ENCODE measurements around the gene AMMECR1. TPM values are rescaled to one million over a fixed set of nuclear protein-coding genes. Genes with fewer than 3 reads are reported as not detected.

AMMECR1 gene
- polyA plus RNA-seq, 3 donors: 2.1 to 3.3 (median 2.9) TPM

- H3K36me3 Mint-ChIP-seq: peaks cover 0 to 3% of the 10 kb centered on the region in 2 donors
- H3K27me3 Mint-ChIP-seq (ENCODE audit: low read depth in 3 of 3): peaks cover 0 to 9% (median 0%) of the 10 kb centered on the region in 3 donors
- no CpG with 5 or more reads among the region's 4 CpGs for WGBS (ENCODE audit: insufficient coverage)
These were observed 101.9 kb downstream of the AMMECR1 start for GRCh38 chrX:110216027-110216426.

GRCh38 chrX:110215411-110215810, 102.5 kb downstream of the AMMECR1 start:
- H3K9ac ChIP-seq (ENCODE audit: insufficient read depth, low read length, poor library complexity, severe bottlenecking): no peak overlapping the region
- H3K27ac ChIP-seq (ENCODE audit: low read depth in 1 of 2, low read length in 2 of 2): no peak overlapping the region
- no peaks in the 10 kb centered on the region for H4K20me1 ChIP-seq (ENCODE audit: insufficient read depth, low read length)
- H3K4me1 ChIP-seq (ENCODE audit: control insufficient read depth in 1 of 2, insufficient read depth in 2 of 2, low read length in 2 of 2): peaks cover 0 to 7% of the 10 kb centered on the region in 2 donors
- no CpG with 5 or more reads among the region's 1 CpG for WGBS (ENCODE audit: insufficient coverage)
- TF ChIP-seq CTCF (IDR thresholded peaks at IDR 0.05): no peak
- peaks cover 0 to 2% of the 10 kb centered on the region in 2 donors for H3K27me3 ChIP-seq (ENCODE audit: control insufficient read depth in 2 of 2, insufficient read depth in 2 of 2, low read length in 2 of 2)
- no peak overlapping the region for H3K4me3 ChIP-seq (replicated peaks in 1 of 3; ENCODE audit: low read depth in 2 of 3, low read length in 3 of 3)
- no peaks in the 10 kb centered on the region for H3K9me3 ChIP-seq (replicated peaks in 1 of 2; ENCODE audit: control insufficient read depth in 1 of 2, insufficient read depth in 1 of 2, low read length in 2 of 2)
- H3K9me3 Mint-ChIP-seq: no peaks in the 10 kb centered on the region
- H3K36me3 ChIP-seq (replicated peaks in 1 of 2; ENCODE audit: control insufficient read depth in 1 of 2, insufficient read depth in 2 of 2, low read length in 2 of 2): peaks cover 0 to 4% of the 10 kb centered on the region in 2 donors
- H3K4me2 ChIP-seq (replicated peaks; ENCODE audit: extremely low read depth, low read length, poor library complexity, severe bottlenecking): no peak overlapping the region
- H3K79me2 ChIP-seq (ENCODE audit: insufficient read depth, low read length): no peaks in the 10 kb centered on the region
- H3K4me1 Mint-ChIP-seq: peaks cover 18% of the 10 kb centered on the region
- peaks cover 0 to 12% (median 0%) of the 10 kb centered on the region in 3 donors for H3K27me3 Mint-ChIP-seq (ENCODE audit: low read depth in 3 of 3)
- DNase-seq: no peak
- H3K27ac Mint-ChIP-seq: no peak overlapping the region
- intact Hi-C loops (cut with micrococcal nuclease): no loop called here
- no peak overlapping the region for H3K4me3 Mint-ChIP-seq
- H3K36me3 Mint-ChIP-seq: peaks cover 0 to 3% of the 10 kb centered on the region in 2 donors
- no peak overlapping the region for H2AFZ ChIP-seq (ENCODE audit: insufficient read depth, low read depth, low read length, poor library complexity, severe bottlenecking)

More at GRCh38 chrX:110216027-110216426, 101.9 kb downstream of the AMMECR1 start:
- Mint-ChIP-seq H3K4me1 (peaks cover 18% of the 10 kb centered on the region), H3K27ac (no peak overlapping the region), H3K4me3 (no peak overlapping the region), H3K9me3 (no peaks in the 10 kb centered on the region)
- TF ChIP-seq CTCF (IDR thresholded peaks at IDR 0.05): no peak
- H3K4me3 ChIP-seq (replicated peaks in 1 of 3; ENCODE audit: low read depth in 2 of 3, low read length in 3 of 3): no peak overlapping the region
- intact Hi-C loops (cut with micrococcal nuclease): no loop called here
- H3K9me3 ChIP-seq (replicated peaks in 1 of 2; ENCODE audit: control insufficient read depth in 1 of 2, insufficient read depth in 1 of 2, low read length in 2 of 2): no peaks in the 10 kb centered on the region
- H3K27me3 ChIP-seq (ENCODE audit: control insufficient read depth in 2 of 2, insufficient read depth in 2 of 2, low read length in 2 of 2): peaks cover 0 to 2% of the 10 kb centered on the region in 2 donors
- peaks cover 0 to 7% of the 10 kb centered on the region in 2 donors for H3K4me1 ChIP-seq (ENCODE audit: control insufficient read depth in 1 of 2, insufficient read depth in 2 of 2, low read length in 2 of 2)
- no peak overlapping the region for H3K27ac ChIP-seq (ENCODE audit: low read depth in 1 of 2, low read length in 2 of 2)
- no peak for DNase-seq
- H2AFZ ChIP-seq (ENCODE audit: insufficient read depth, low read depth, low read length, poor library complexity, severe bottlenecking): no peak overlapping the region
- H3K79me2 ChIP-seq (ENCODE audit: insufficient read depth, low read length): no peaks in the 10 kb centered on the region
- no peaks in the 10 kb centered on the region for H4K20me1 ChIP-seq (ENCODE audit: insufficient read depth, low read length)
- no peak overlapping the region for H3K4me2 ChIP-seq (replicated peaks; ENCODE audit: extremely low read depth, low read length, poor library complexity, severe bottlenecking)
- no peak overlapping the region for H3K9ac ChIP-seq (ENCODE audit: insufficient read depth, low read length, poor library complexity, severe bottlenecking)
- peaks cover 0 to 4% of the 10 kb centered on the region in 2 donors for H3K36me3 ChIP-seq (replicated peaks in 1 of 2; ENCODE audit: control insufficient read depth in 1 of 2, insufficient read depth in 2 of 2, low read length in 2 of 2)

All from CD14-positive monocyte (primary cell).